Peyer's patch (tissue), 4 donors: ENCODE data around the gene EMILIN2. TPM values are rescaled to one million over a fixed set of nuclear protein-coding genes. Genes with fewer than 3 reads are reported as not detected.

Experiments
- DNase-seq, 3 donors: peaks; one replicate each; pipeline ENCODE4 v3.0.0-alpha.2; 2017 to 2019
- H3K27ac ChIP-seq, 4 donors: fragments of 200-600 bp; sonication (generic); one replicate each; pipeline ENCODE4 v1.5.1; 2016 to 2019
- H3K27me3 ChIP-seq, 2 donors: fragments of 200-600 bp; sonication (generic); one replicate each; pipeline ENCODE4 v1.5.1; 2019
- H3K36me3 ChIP-seq, 3 donors: fragments of 200-600 bp; sonication (generic); one replicate each; pipeline ENCODE4 v1.5.1; 2016 to 2019
- H3K4me1 ChIP-seq, 4 donors: fragments of 200-600 bp; sonication (generic); one replicate each; pipeline ENCODE4 v1.5.1; 2016 to 2019
- H3K4me3 ChIP-seq, 4 donors: fragments of 200-600 bp; sonication (generic); 1 replicate in 3 of 4; 2 replicates in 1 of 4; pipeline ENCODE4 v1.5.1; 2016 to 2019; ENCODE audit warnings: mild to moderate bottlenecking in 1 of 4
- H3K9me3 ChIP-seq, 4 donors: fragments of 200-600 bp; sonication (generic); one replicate each; pipeline ENCODE4 v1.5.1; 2016 to 2019; ENCODE audit warnings: mild to moderate bottlenecking in 1 of 4
- CTCF ChIP-seq, 6 experiments: fragments of 450-650 bp in 4 of 6; fragments of 200-600 bp in 2 of 6; sonication (generic) in 1 of 6; IDR thresholded peaks; one replicate each; pipeline ENCODE4 v1.5.1; 2017 to 2019; ENCODE audit warnings: antibody characterized with exemption in 6 of 6, mild to moderate bottlenecking in 3 of 6, moderate library complexity in 1 of 6
- POLR2A ChIP-seq, 2 donors: fragments of 450-650 bp; IDR thresholded peaks; one replicate each; pipeline ENCODE4 v1.5.1; 2017; ENCODE audit warnings: antibody characterized with exemption in 2 of 2, mild to moderate bottlenecking in 2 of 2, moderate library complexity in 2 of 2
- total RNA-seq, 4 donors: library from RNA; depleted of rRNA; stranded (reverse); fragments of >200 nt; gene quantifications; one replicate each; pipeline ENCODE4 v1.1.0, GENCODE V29; 2016

The EMILIN2 gene
- total RNA-seq, 4 donors from 2014 or later, result 6.8 to 54.5 (median 12.8) TPM

DNA sequence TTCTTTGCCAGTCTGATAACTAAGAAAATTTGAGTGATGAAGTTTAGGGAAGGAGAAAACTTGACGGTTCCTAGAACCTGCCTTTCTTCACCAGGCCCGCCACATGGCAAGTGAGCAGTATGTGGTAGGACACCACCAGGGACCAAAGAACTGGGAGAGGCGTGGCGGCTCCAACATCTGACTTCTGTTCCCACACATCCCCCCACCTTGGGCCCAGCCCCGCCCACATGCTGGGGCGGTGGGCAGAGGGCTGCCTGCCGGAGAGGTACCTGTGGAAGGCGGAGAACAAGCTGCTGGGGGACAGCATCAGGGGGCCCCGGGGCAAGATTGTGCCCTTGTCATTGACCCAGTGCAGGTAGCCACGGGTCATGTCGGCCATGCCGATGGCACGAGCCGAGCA lies 75.0 kb downstream of the EMILIN2 start:
- TF ChIP-seq CTCF (IDR thresholded peaks at IDR 0.05) (no peak), POLR2A (IDR thresholded peaks at IDR 0.05) (no peak)
- DNase-seq, result peak in 1 of 3 donors; percentile 45
- H3K4me1 ChIP-seq, result peaks cover 0 to 2% (median 0%) of the 10 kb centered on the region in 4 donors
- peaks cover 0 to 99% (median 0%) of the 10 kb centered on the region in 3 donors for H3K36me3 ChIP-seq
- no peaks in the 10 kb centered on the region for H3K27me3 ChIP-seq
- no peaks in the 10 kb centered on the region for H3K9me3 ChIP-seq
- H3K27ac ChIP-seq, result no peak overlapping the region
- H3K4me3 ChIP-seq, result no peak overlapping the region

GRCh38 chr18:2923464-2923863 lies 76.7 kb downstream of the EMILIN2 start:
- DNase-seq, result no peak
- no peak for TF ChIP-seq POLR2A (IDR thresholded peaks at IDR 0.05)
- peaks cover 0 to 99% (median 0%) of the 10 kb centered on the region in 3 donors for H3K36me3 ChIP-seq

DNA sequence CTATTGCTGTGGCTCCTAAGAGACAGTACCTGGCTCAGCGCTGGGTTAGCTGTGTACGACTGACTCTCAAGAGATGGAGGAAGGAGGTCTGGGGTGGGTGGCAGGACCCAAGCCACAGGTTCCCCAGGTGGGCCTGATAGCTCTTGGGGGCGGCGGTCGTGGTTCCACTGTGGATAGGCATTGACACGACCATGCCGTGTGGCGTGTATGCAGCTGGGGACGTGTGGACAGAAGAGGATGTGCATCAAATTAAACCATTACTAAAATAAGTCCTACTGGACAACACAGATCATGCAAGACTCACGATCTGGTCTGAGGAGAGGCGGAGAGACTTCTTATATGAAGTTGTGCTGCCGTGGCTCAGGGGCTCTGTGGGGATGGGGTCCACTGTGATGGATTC lies 78.1 kb downstream of the EMILIN2 start:
- H3K4me1 ChIP-seq, result no peaks in the 10 kb centered on the region
- no peaks in the 10 kb centered on the region for H3K27me3 ChIP-seq
- peak in 1 of 3 donors; percentile 42 for DNase-seq
- H3K36me3 ChIP-seq, result peaks cover 0 to 99% (median 3%) of the 10 kb centered on the region in 3 donors
- H3K9me3 ChIP-seq, result no peaks in the 10 kb centered on the region
- no peak for TF ChIP-seq CTCF (IDR thresholded peaks at IDR 0.05)
- no peak for TF ChIP-seq POLR2A (IDR thresholded peaks at IDR 0.05)
- H3K27ac ChIP-seq, result no peak overlapping the region
- H3K4me3 ChIP-seq, result no peak overlapping the region

More at GRCh38 chr18:2923464-2923863, 76.7 kb downstream of the EMILIN2 start:
- Histone ChIP-seq H3K27ac (no peak overlapping the region), H3K4me3 (no peak overlapping the region), H3K9me3 (no peaks in the 10 kb centered on the region), H3K4me1 (no peaks in the 10 kb centered on the region), H3K27me3 (no peaks in the 10 kb centered on the region)

- H3K27ac ChIP-seq, result peak overlapping the region in 2 of 4 donors; percentile 14 to 43
- H3K9me3 ChIP-seq, result no peaks in the 10 kb centered on the region
- no peaks in the 10 kb centered on the region for H3K27me3 ChIP-seq
- DNase-seq, result no peak
- H3K4me1 ChIP-seq, result no peaks in the 10 kb centered on the region
- no peak overlapping the region for H3K4me3 ChIP-seq
- H3K36me3 ChIP-seq, result peaks cover 0 to 99% (median 3%) of the 10 kb centered on the region in 3 donors
- TF ChIP-seq POLR2A (IDR thresholded peaks at IDR 0.05) (no peak), CTCF (IDR thresholded peaks at IDR 0.05) (no peak)
These were observed 79.7 kb downstream of the EMILIN2 start for GRCh38 chr18:2926528-2926927.

DNA sequence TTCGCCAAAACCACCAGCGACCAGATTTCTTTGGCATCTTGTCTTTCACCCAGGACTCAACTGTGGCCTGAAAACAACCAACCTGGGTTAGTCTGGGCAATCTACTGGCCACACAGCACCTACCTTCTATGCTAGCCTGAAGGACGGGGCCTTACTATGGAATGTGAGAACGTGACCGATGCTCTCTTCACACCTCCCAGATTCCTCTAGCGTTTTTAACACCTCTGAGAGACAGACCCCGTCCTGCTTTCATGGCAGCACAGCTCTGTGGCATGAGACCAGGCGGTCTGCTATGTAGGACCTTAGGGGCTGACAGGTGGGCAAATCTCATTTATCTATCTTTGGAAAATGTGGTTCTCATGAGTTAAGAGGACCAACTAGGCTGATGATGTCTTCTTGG lies 80.9 kb downstream of the EMILIN2 start:
- peaks cover 0 to 97% (median 3%) of the 10 kb centered on the region in 3 donors for H3K36me3 ChIP-seq
- no peaks in the 10 kb centered on the region for H3K4me1 ChIP-seq
- TF ChIP-seq CTCF (IDR thresholded peaks at IDR 0.05) (no peak), POLR2A (IDR thresholded peaks at IDR 0.05) (no peak)
- no peak overlapping the region for H3K4me3 ChIP-seq
- DNase-seq, result no peak
- no peak overlapping the region for H3K27ac ChIP-seq
- no peaks in the 10 kb centered on the region for H3K9me3 ChIP-seq
- no peaks in the 10 kb centered on the region for H3K27me3 ChIP-seq

DNA sequence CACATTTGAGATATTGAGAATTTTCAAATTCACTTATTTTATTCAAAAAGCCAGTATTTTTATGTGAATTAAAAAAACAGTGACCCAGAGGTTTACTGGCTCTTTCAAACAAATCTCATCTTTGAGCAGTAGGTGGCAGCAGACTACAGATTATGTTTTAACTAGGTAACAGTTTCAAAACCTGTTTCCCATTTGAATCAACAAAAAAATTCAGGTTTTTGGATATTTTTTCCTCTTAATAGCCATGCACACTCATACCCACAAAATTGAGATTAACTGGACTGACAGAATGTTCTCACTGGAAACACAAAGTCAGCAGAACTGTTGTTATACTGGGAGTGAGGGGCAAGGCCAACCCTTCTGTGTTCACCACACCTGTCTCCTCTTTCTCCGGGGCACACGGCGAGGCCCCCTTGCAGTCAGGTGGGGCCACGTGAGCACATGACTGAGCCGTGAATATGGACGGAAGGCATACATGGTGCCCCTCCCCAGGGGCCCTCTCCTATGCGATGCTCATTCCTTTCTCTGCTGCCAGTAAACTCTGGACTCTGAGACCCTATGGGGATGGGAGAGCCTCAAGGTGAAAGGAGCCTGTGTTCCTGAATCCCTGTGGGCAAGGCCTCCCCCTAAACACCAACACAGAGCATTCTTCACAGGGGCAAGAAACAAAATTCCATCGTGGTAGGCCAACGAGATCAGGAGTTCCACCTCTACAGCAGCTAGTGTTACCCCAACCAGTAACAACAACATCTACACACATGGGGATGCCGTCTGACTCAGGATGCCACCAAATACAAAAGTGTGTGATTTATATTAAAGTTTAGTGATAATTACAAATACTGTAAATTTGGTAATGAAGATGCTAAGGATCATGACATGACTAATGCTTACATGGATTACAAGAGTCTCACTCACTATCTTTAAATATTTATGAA lies 85.7 kb downstream of the EMILIN2 start:
- peak overlapping the region in 2 of 4 donors; percentile 2 to 11 for H3K27ac ChIP-seq
- TF ChIP-seq POLR2A (IDR thresholded peaks at IDR 0.05), result no peak
- peak; percentile 50 to 91 (median 82) for TF ChIP-seq CTCF (IDR thresholded peaks at IDR 0.05)
- peak in 1 of 3 donors; percentile 37 for DNase-seq
- no peak overlapping the region for H3K4me3 ChIP-seq
- no peaks in the 10 kb centered on the region for H3K4me1 ChIP-seq
- no peaks in the 10 kb centered on the region for H3K9me3 ChIP-seq
- no peaks in the 10 kb centered on the region for H3K27me3 ChIP-seq
- H3K36me3 ChIP-seq, result peaks cover 0 to 92% (median 3%) of the 10 kb centered on the region in 3 donors
